Loucy (cell line): ENCODE results near the gene DAB2.

Source experiments
- H2AFZ ChIP-seq: fragments of 200-600 bp; sonication (generic); 2 replicates; pipeline ENCODE4 v1.6.0; 2016; ENCODE audit warnings: antibody characterized with exemption, mild to moderate bottlenecking, low read length, moderate library complexity
- H3F3A ChIP-seq: fragments of 200-600 bp; 2 replicates; pipeline ENCODE4 v1.6.0; 2016; ENCODE audit warnings: antibody characterized with exemption, low read depth, mild to moderate bottlenecking
- H3K27me3 ChIP-seq: fragments of 200-600 bp; sonication (generic); 2 replicates; pipeline ENCODE4 v1.6.1; 2014; ENCODE audit warnings: low read length, mild to moderate bottlenecking; ENCODE audit not compliant: insufficient read depth, poor library complexity, severe bottlenecking
- H3K36me3 ChIP-seq: fragments of 200-600 bp; sonication (generic); 2 replicates; pipeline ENCODE4 v1.6.1; 2016; ENCODE audit warnings: low read length; ENCODE audit not compliant: insufficient read depth
- H3K4me1 ChIP-seq: fragments of 200-600 bp; sonication (generic); 2 replicates; pipeline ENCODE4 v1.5.1; 2014; ENCODE audit warnings: low read length, mild to moderate bottlenecking; ENCODE audit not compliant: insufficient read depth, poor library complexity, severe bottlenecking
- H3K4me2 ChIP-seq: fragments of 200-600 bp; sonication (generic); 2 replicates; pipeline ENCODE4 v1.6.0; 2014; ENCODE audit warnings: antibody characterized with exemption, low read length, low read depth, mild to moderate bottlenecking; ENCODE audit not compliant: poor library complexity, severe bottlenecking
- H3K4me3 ChIP-seq: fragments of 200-600 bp; sonication (generic); 2 replicates; pipeline ENCODE4 v1.5.1; 2014; ENCODE audit warnings: low read length, mild to moderate bottlenecking, mixed read lengths; ENCODE audit not compliant: poor library complexity, severe bottlenecking
- H3K79me2 ChIP-seq: fragments of 200-600 bp; sonication (generic); 2 replicates; pipeline ENCODE4 v1.6.1; 2014; ENCODE audit warnings: low read length; ENCODE audit not compliant: insufficient read depth
- H3K9ac ChIP-seq: fragments of 200-600 bp; sonication (generic); 2 replicates; pipeline ENCODE4 v1.6.0; 2014; ENCODE audit warnings: mild to moderate bottlenecking, low read depth, low read length, moderate library complexity; ENCODE audit not compliant: poor library complexity, severe bottlenecking
- H3K9me2 ChIP-seq: fragments of 200-600 bp; sonication (generic); replicated peaks from 2 replicates; pipeline ENCODE4 v1.6.1; 2016; ENCODE audit warnings: low read depth, low read length, mixed read lengths
- H3K9me3 ChIP-seq: fragments of 200-600 bp; sonication (generic); 2 replicates; pipeline ENCODE4 v1.6.1; 2014; ENCODE audit warnings: mild to moderate bottlenecking, antibody characterized with exemption, low read length, low read depth; ENCODE audit not compliant: insufficient read depth
- H4K20me1 ChIP-seq: fragments of 200-600 bp; sonication (generic); 2 replicates; pipeline ENCODE4 v1.6.0; 2014; ENCODE audit warnings: antibody characterized with exemption, low read length, mild to moderate bottlenecking; ENCODE audit not compliant: insufficient read depth, poor library complexity, severe bottlenecking
- EZH2phosphoT487 ChIP-seq: fragments of 200-600 bp; IDR thresholded peaks from 2 replicates; pipeline ENCODE4 v1.6.1; 2018; ENCODE audit warnings: antibody characterized with exemption, mild to moderate bottlenecking, moderate library complexity, borderline replicate concordance
- TF ChIP-seq, protein P1 (sequence below): fragments of 200-600 bp; sonication (generic); conservative IDR thresholded peaks from 2 replicates; pipeline ENCODE4 v1.5.1; 2014; ENCODE audit warnings: mild to moderate bottlenecking, antibody characterized with exemption, low read length

The DAB2 gene

DNA sequence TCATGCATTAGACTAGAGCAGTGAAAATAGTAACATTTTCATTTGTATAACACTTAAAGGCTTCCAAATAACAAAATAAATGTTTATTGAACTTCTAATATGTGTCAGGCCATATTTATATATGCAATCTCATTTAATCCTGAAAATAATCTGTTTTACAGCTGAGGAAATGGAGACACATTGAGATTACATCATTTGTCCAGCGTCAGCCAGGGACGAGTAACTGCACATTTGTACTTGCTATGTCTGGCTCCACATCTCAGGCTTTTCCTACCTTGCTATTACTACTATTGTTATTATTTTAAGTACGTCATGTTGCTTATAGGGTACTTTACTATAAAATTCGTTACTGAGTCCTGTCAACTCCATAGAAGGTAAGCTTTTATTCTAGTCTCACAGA is 56.7 kb downstream of the DAB2 start:
- no peak overlapping the region for H3K4me2 ChIP-seq
- TF ChIP-seq, protein P1, sequence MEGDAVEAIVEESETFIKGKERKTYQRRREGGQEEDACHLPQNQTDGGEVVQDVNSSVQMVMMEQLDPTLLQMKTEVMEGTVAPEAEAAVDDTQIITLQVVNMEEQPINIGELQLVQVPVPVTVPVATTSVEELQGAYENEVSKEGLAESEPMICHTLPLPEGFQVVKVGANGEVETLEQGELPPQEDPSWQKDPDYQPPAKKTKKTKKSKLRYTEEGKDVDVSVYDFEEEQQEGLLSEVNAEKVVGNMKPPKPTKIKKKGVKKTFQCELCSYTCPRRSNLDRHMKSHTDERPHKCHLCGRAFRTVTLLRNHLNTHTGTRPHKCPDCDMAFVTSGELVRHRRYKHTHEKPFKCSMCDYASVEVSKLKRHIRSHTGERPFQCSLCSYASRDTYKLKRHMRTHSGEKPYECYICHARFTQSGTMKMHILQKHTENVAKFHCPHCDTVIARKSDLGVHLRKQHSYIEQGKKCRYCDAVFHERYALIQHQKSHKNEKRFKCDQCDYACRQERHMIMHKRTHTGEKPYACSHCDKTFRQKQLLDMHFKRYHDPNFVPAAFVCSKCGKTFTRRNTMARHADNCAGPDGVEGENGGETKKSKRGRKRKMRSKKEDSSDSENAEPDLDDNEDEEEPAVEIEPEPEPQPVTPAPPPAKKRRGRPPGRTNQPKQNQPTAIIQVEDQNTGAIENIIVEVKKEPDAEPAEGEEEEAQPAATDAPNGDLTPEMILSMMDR, result no peak
- no peak for TF ChIP-seq EZH2phosphoT487
- H3K4me3 ChIP-seq, result no peak overlapping the region
- H3F3A ChIP-seq, result no peaks in the 10 kb centered on the region
- H4K20me1 ChIP-seq, result no peaks in the 10 kb centered on the region
- H3K4me1 ChIP-seq, result no peaks in the 10 kb centered on the region
- no peak overlapping the region for H2AFZ ChIP-seq
- no peaks in the 10 kb centered on the region for H3K27me3 ChIP-seq
- no peak overlapping the region for H3K9ac ChIP-seq
- H3K9me3 ChIP-seq, result no peaks in the 10 kb centered on the region
- H3K79me2 ChIP-seq, result no peaks in the 10 kb centered on the region
- H3K9me2 ChIP-seq, result no peaks in the 10 kb centered on the region
- H3K36me3 ChIP-seq, result no peaks in the 10 kb centered on the region

DNA sequence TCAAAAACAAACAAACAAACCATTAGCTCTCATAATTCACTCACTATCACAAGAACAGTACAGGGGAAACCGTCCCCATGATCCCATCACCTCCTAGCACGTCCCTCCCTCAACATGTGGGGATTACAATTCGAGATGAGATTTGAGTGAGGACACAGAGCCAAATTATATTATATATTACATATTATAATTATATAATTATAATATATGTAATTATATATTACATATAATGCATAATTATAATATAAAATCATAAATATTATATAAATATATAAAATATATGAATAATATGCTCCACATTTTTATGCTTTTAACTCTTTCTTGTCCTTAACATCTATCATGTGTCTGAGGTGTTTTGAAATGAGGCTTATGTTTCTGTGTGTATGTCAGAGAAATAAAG is 57.1 kb downstream of the DAB2 start:
- Histone ChIP-seq H2AFZ (no peak overlapping the region), H3K9me2 (no peaks in the 10 kb centered on the region), H3K9me3 (no peaks in the 10 kb centered on the region), H4K20me1 (no peaks in the 10 kb centered on the region), H3K4me3 (no peak overlapping the region), H3K36me3 (no peaks in the 10 kb centered on the region), H3K27me3 (no peaks in the 10 kb centered on the region), H3F3A (no peaks in the 10 kb centered on the region), H3K79me2 (no peaks in the 10 kb centered on the region), H3K4me1 (no peaks in the 10 kb centered on the region), H3K9ac (no peak overlapping the region), H3K4me2 (no peak overlapping the region)
- TF ChIP-seq EZH2phosphoT487, result no peak
- TF ChIP-seq, protein P1, result no peak

DNA sequence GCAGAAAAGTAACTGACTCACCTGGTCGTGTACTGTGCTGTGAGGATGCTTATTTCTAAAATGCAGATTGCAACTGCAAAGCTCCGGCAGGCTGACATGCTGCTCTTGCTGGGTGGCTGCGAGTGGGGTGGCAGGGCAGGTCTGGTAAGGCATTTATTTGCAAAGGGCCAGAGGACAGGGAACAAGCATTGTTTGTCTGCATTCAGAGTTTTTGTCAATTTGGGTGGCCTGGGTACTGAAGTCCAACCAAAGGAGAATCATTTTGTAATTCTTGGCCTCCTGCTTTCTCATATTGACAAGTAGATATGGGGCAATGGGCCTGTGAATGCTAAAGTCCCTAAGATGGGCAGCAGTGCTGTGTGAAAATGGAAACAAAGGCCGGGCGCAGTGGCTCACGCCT is 60.4 kb downstream of the DAB2 start, which contains the start of gene C9:
Gene C9, minus strand, starts transcription at position 129 of the 400 bp plus-strand sequence. Its CDS starts 31 bp downstream, at position 98.
- TF ChIP-seq, protein P1, result no peak
- no peak for TF ChIP-seq EZH2phosphoT487
- no peak within 1 kb of the TSS for H2AFZ ChIP-seq
- no peaks in the 10 kb centered on the region for H4K20me1 ChIP-seq
- H3K9me3 ChIP-seq, result no peaks in the 10 kb centered on the region
- H3K9me2 ChIP-seq, result no peaks in the 10 kb centered on the region
- H3K4me1 ChIP-seq, result no peaks in the 10 kb centered on the region
- H3F3A ChIP-seq, result no peaks in the 10 kb centered on the region
- no peak within 1 kb of the TSS for H3K9ac ChIP-seq
- H3K4me2 ChIP-seq, result no peak within 1 kb of the TSS
- H3K36me3 ChIP-seq, result no peaks in the 10 kb centered on the region
- H3K4me3 ChIP-seq, result no peak within 1 kb of the TSS
- no peaks in the 10 kb centered on the region for H3K79me2 ChIP-seq
- no peaks in the 10 kb centered on the region for H3K27me3 ChIP-seq
